GM19035 (cell line): ENCODE measurements around the gene DNAJB8.
A peak's percentile ranks its signal among the peaks of the same experiment; 100 is the strongest.

ENCODE experiments used
- ATAC-seq: cut with Tn5 transposase; IDR thresholded peaks from one replicate; pipeline ENCODE4 v1.9.1; 2021; ENCODE audit not compliant: unreplicated experiment

DNAJB8 gene

DNA sequence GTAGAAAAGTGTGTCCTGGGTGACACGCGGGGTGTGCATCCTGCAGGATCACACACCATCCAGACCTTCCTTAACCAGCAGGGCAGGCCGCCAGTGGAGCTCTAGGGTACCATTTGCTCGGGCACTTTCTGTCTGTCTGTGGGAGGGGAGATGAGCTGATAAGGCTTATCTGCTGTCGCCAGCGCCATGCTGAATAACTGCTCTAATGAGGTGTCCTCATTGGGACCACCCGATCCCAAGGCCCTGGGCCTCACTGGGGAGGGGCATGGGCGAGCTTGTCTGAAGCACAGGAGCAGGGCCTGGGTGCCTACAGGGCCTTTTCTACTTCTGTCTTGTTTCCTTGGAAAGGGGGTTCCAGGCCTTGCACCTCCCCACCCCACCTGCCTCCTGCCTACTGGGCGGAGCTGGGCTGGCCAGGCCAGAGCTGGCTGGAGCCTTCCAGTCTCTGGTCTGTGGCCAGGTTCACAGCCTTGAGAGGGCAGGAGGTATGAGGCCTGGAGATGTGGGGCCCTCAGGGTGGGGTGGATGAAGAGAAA, 28.8 kb upstream of the DNAJB8 start:
- ATAC-seq, result no peak

DNA sequence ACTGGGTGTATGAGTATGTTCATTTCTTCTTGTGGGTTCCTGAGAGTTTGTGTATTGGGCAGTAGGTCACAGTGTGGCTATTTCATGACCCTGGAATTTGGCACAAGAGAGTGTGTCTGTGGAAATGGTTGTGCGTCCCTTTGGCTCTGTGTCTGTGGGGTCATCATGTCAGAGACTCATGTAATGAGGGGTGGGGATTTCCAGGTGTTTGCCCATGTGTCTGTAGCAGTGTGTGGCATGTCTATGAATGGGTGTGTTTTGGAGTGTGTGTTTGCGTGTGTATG, 27.6 kb upstream of the DNAJB8 start:
- ATAC-seq, result no peak

DNA sequence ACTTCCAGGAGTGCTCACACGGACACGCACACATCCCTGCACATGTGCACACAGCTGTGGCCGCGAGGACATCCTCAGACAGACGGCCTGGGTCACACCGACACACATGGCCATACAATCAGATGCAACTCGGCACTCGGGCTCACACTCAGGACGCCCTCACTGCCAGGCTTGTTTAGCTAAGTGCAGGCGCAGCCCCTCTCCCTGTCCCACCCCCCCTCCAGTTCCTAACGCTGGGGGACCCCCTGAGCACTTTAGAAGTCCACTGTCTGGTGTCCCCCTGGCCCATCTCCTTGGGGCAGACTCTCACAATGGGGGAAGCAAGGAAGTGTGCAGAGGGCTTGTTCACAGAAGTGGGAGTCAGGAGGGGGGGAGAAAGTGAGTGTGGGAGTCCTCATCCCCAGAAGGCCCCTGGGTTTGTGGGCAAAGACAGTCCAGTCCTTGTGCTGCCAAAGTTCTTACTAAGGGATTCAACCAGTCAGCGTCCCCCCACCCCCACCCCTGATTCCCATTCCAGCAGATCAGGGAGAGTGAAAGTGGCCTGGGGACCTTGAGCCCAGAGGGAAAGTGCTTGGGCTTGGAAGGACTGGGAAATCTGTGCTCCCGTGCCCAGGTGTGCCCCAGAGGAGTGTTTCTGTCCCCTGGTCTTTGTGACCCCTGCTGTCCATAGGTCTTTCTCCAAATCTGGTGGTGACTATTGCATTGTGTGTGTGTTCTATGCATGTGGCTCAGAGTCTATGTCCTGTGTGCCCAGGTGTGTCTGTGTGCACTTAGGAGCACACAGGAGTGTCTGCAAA, 27.1 kb upstream of the DNAJB8 start:
- ATAC-seq, result no peak

DNA sequence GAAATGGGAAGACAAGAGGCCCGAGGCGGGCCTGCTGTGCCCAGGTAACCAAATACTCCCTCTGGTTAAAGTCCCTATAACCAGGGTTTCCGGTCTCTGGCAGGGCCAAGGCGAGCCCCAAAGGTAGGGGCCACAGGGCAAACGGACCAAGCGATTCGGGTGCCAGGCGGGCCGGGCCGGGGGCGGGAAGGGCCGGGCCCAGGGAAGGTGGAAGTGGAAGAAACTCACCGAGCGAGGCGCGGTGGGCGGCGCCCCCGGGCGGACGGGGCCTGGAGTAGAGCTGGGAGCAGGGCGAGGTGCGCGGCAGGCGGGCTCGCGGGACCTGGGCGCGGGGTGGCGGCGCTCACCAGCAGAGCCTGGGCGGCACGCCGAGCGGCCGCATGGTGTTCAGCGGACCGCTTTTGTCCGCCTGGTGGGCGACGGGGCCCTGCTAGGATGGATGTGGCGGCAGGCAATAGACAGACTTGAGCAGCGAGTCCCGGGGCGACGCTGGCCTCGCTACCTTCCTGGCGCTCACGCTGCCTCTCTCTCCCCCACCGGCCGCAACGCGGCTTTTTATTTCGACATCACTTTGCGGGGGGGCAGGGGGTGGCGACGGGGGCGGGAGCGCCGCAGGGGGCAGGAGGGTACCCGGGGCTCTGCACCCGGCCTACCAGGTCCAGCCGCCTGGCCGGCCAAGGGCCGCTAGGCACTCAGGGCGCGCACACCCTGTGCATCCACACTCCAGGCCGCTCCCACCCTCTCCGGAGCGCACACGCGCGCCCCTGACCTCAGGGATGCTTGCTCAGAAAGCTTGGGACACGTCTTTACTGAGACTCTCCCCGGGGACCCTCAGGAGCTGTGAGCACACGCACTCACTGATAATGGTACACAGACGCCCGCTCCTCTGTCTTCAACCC, 26.2 kb upstream of the DNAJB8 start, which contains the start of gene GATA2:
Gene GATA2, minus strand, starts transcription at position 531 of the 899 bp plus-strand sequence. CDS start 6,170 bp downstream, outside the sequence.
- ATAC-seq, result no peak

GRCh38 chr3:128491941-128492670, 25.4 kb upstream of the DNAJB8 start:
- no peak for ATAC-seq

- no peak for ATAC-seq
These were observed 24.9 kb upstream of the DNAJB8 start for GRCh38 chr3:128491691-128491940.

DNA sequence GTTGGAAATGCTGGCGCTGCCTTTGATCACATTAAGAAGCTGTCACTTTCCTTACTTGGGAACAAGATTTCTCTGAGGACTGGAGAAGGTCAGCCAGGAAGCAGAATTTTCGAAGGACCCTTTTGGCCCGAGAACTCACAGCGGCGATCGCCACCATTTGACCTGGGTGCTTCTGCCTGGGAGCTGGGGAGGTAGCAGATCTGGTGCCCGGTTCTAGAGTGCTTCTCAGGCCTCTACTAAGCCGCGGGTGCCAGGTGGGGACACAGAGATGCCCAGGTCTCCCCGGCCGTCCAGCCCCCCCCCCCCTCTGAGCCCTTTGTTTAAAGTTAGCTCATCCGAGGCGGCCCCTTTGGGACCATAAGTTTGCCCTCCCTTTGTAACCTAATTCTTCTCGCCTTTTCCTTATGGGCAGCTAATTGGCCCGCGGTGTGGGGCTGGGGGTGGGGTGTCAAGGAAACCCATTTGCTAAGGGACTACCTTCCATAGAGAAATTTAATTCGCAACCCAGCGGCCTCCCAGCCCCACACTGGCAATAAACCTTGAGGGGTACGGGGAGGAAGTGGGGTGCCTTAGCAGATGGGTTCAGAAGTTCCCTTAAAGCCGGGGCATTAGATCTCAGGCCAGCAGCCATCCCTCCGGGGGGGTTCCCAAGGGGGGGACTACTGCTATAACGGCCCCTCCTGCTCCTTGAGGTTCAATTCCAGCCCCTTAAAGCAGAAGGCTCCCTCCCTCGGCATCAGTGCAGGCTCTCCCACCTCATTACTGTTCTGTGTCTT, 24.4 kb upstream of the DNAJB8 start:
- ATAC-seq, result no peak

GRCh38 chr3:128490650-128490914, 23.9 kb upstream of the DNAJB8 start:
- no peak for ATAC-seq

GRCh38 chr3:128489927-128490649, 23.4 kb upstream of the DNAJB8 start:
- no peak for ATAC-seq

GRCh38 chr3:128489674-128489926, 22.9 kb upstream of the DNAJB8 start:
- ATAC-seq, result no peak

DNA sequence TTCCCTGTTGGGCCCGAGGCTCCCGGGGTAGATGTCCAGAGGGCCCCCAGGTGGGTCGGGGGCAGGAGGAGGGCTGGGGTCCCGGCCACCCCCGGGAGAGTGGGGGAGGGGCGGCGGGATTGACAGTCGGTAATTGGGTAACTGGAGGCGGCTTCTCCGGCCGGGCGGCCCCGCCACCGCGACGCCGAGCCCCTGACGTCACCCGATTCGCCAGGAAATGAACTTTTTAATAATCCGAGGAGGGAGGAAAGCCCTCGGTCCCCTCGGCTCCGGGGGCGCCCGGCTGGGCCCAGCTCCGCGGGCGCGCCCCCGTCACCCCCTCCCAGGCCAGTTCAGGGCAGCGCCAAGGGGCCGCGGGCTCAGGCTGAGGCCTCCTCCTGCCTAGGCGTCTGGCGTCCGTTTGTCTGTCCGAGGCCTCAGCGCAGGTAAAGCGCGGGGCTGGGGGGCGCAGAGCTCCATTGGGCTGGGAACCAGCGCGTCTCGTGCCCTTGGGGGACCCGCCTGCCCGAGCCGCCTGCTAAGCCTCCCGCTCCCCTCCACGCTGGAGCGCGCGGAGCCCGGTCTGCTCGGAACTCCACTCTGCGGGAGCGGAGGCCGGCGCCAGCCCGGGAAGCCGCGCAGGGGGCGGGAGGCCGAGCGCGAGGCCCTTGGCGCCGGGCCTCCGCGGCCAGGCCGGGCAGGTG, 22.4 kb upstream of the DNAJB8 start:
- no peak for ATAC-seq

- no peak for ATAC-seq
These were observed 21.9 kb upstream of the DNAJB8 start for GRCh38 chr3:128488636-128488990.

DNA sequence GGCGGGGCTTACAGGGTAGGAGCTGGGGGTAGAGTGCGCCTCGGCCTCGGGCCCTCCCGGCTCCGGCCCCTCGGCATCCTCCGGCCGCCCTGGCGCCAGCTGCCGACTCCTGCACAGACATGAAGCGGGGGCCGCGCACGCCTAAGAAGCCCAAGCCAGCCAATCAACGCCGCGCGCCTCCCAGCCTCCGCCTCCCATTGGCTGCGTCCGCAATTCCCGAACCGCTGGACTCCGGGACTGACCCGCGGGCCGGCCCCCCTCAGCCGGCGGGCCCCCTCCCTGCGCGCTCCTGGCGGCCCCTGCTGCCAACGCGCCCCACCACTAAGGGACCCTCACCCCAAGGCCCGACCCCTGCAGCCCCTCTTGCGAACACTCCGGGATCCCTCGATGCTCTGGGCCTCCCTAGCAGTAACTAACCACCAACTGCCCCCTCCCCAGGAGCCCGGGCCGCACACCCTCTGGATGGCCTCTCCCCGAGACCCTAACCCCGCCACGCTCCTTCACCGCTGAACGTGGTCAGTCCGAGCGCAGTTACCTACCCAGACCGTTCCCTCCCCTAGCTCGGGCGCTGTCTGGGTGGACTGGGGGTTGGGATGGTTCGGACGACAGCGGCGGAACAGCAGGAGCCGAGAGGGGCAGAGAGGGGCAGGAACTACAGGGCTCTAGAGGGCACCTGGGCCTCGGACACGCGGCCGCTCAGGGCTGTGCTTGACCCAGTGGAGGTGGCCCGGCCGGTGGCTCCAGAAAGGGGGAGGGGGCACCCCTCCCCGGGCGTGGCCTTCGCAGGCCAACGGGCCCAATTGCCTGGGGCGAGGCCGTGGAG, 21.3 kb upstream of the DNAJB8 start:
- ATAC-seq, result peak; percentile 56

- ATAC-seq, result no peak
These were observed 20.8 kb upstream of the DNAJB8 start for GRCh38 chr3:128487538-128487812.

DNA sequence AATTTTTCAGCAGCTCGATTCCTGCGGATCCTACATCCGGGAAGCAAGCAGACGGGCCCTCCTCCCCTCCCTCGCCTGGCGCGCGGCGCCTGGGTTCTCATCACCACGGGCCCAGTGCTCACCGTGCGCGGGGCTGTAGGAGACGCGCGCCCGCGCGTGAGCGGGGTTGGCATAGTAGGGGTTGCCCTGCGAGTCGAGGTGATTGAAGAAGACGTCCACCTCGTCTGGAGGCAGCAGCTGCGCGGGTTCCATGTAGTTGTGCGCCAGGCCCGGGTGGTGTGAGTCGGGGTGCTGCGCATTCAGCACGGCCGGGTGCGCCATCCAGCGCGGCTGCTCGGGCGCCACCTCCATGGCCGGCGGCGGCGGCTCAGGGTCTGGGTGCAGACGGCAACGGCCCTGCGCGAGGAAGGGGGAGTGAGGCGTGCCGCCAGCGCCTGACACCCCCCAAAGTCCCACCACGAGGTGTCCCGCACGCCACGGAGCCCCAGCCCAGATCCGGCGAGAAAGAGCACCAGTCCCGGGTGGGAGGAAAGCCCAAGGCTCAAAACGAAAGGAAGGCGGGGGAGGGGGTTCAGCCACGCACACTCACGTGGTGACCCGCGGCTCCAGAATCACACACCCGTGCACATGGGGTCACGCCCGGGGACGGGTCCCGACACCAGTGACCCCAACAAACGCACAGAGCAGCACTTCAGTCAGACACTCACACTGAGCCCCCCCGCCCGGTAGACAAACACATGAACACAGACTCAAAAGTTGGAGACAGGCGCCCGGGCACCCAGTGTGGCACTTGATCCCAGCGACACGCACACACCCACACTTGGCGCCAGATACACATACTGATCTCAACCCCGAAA, 20.2 kb upstream of the DNAJB8 start:
- ATAC-seq, result no peak

DNA sequence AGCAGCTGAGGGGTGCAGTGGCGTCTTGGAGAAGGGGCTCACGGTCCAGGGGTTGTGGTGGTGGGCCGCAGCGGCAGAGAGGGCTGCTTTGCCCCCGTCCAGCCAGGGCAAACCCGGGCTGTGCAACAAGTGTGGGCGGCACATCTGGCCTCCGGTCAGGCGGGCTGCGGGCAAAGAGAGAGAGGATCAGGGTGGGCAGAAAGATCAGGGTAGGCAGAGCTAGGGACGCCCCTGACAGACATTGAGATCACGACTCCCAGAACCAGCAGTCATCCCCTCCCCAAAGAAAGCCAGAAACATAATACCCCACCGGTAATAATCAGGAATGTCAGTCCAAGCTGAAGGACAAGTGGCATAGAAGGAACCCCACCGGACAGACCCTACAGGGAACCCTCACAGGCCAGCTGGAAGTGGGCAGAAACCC, 19.5 kb upstream of the DNAJB8 start:
- no peak for ATAC-seq

- no peak for ATAC-seq
These were observed 18.9 kb upstream of the DNAJB8 start for GRCh38 chr3:128485282-128486204.
